HG02981 (cell line): ENCODE measurements around the gene LGALSL.

Experiments
- ATAC-seq: cut with Tn5 transposase; IDR thresholded peaks from one replicate; pipeline ENCODE4 v1.9.1; 2021; ENCODE audit warnings: mild to moderate bottlenecking, moderate library complexity; ENCODE audit not compliant: unreplicated experiment

The LGALSL gene

GRCh38 chr2:64470071-64470470, 16.1 kb downstream of the LGALSL start:
- no peak for ATAC-seq

GRCh38 chr2:64470766-64471295, 16.9 kb downstream of the LGALSL start:
- ATAC-seq, result no peak

- ATAC-seq, result no peak
Observed at GRCh38 chr2:64471600-64471999, 17.6 kb downstream of the LGALSL start.

- no peak for ATAC-seq
Observed at GRCh38 chr2:64472881-64473280, 18.9 kb downstream of the LGALSL start.

GRCh38 chr2:64474121-64474571, 20.2 kb downstream of the LGALSL start:
- no peak for ATAC-seq

- no peak for ATAC-seq
Observed at GRCh38 chr2:64474636-64475035, 20.7 kb downstream of the LGALSL start.

- ATAC-seq, result no peak
Observed at GRCh38 chr2:64477037-64477436, 23.1 kb downstream of the LGALSL start.

- ATAC-seq, result no peak
Observed at GRCh38 chr2:64477979-64478378, 24.0 kb downstream of the LGALSL start.

GRCh38 chr2:64478502-64479230, 24.7 kb downstream of the LGALSL start:
- no peak for ATAC-seq

GRCh38 chr2:64479259-64480117, 25.5 kb downstream of the LGALSL start:
- no peak for ATAC-seq

- ATAC-seq, result no peak
Observed at GRCh38 chr2:64481665-64482064, 27.7 kb downstream of the LGALSL start.

- no peak for ATAC-seq
Observed at GRCh38 chr2:64482243-64482642, 28.3 kb downstream of the LGALSL start.

- ATAC-seq, result no peak
Observed at GRCh38 chr2:64482765-64483504, 29.0 kb downstream of the LGALSL start.

GRCh38 chr2:64485331-64485730, 31.4 kb downstream of the LGALSL start:
- ATAC-seq, result no peak

- ATAC-seq, result no peak
Observed at GRCh38 chr2:64485961-64486360, 32.0 kb downstream of the LGALSL start.

GRCh38 chr2:64487256-64488049, 33.5 kb downstream of the LGALSL start:
- ATAC-seq, result no peak

GRCh38 chr2:64488050-64488974, 34.4 kb downstream of the LGALSL start:
- no peak for ATAC-seq

GRCh38 chr2:64489081-64489751, 35.3 kb downstream of the LGALSL start:
- no peak for ATAC-seq

GRCh38 chr2:64491426-64491825, 37.5 kb downstream of the LGALSL start:
- no peak for ATAC-seq
